ENCODE data around the gene SPATA19. TPM values are rescaled to one million over a fixed set of nuclear protein-coding genes. Genes with fewer than 3 reads are reported as not detected.

Gene SPATA19
- total and polyA plus RNA-seq, 4 donors = not detected

GRCh38 chr11:133808393-133809140 is 36.7 kb downstream of the SPATA19 start (continued):
- no peak for TF ChIP-seq GABPA (IDR thresholded peaks at IDR 0.05 in 1 of 2, conservative IDR thresholded peaks at IDR 0.05 in 1 of 2)

- 71% methylated on average over 7 of the region's 7 CpGs for WGBS
- H3K36me3 ChIP-seq (ENCODE audit: control insufficient read depth in 4 of 4, insufficient read depth in 3 of 4, low read depth in 1 of 4, low read length in 3 of 4) = no peaks in the 10 kb centered on the region
- peaks cover 0 to 2% (median 0%) of the 10 kb centered on the region in 4 donors for H3K27me3 ChIP-seq (ENCODE audit: control insufficient read depth in 4 of 4, insufficient read depth in 4 of 4, low read length in 3 of 4)
- H3K4me1 ChIP-seq (ENCODE audit: control insufficient read depth in 4 of 4, insufficient read depth in 4 of 4, low read length in 3 of 4) = no peaks in the 10 kb centered on the region
- H3K9me3 ChIP-seq (ENCODE audit: control insufficient read depth in 4 of 4, low read length in 3 of 4) = peaks cover 0 to 6% (median 0%) of the 10 kb centered on the region in 4 donors
- TF ChIP-seq EGR1 (IDR thresholded peaks at IDR 0.05; ENCODE audit: low read depth in 2 of 2) = no peak
- TF ChIP-seq TAF1 (conservative IDR thresholded peaks at IDR 0.05) = no peak
- TF ChIP-seq HNF4G (IDR thresholded peaks at IDR 0.05) = no peak
- no peak for TF ChIP-seq FOXA2 (IDR thresholded peaks at IDR 0.05)
- TF ChIP-seq FOXA1 (IDR thresholded peaks at IDR 0.05) = no peak
- no peak for TF ChIP-seq MAX (IDR thresholded peaks at IDR 0.05)
- TF ChIP-seq SP1 (IDR thresholded peaks at IDR 0.05) = no peak
- TF ChIP-seq HNF4A (conservative IDR thresholded peaks at IDR 0.05) = no peak
- TF ChIP-seq ZBTB33 (IDR thresholded peaks at IDR 0.05) = no peak
- TF ChIP-seq NR2F2 (IDR thresholded peaks at IDR 0.05) = no peak
- TF ChIP-seq ATF3 (IDR thresholded peaks at IDR 0.05) = no peak
- TF ChIP-seq GABPA (IDR thresholded peaks at IDR 0.05 in 1 of 2, conservative IDR thresholded peaks at IDR 0.05 in 1 of 2) = no peak
- TF ChIP-seq REST (IDR thresholded peaks at IDR 0.05) = no peak
- TF ChIP-seq JUND (IDR thresholded peaks at IDR 0.05) = no peak
- TF ChIP-seq YY1 (IDR thresholded peaks at IDR 0.05) = no peak
- no peak for TF ChIP-seq CTCF (IDR thresholded peaks at IDR 0.05; ENCODE audit: low read depth, low read length, missing input control)
- no peak for TF ChIP-seq RAD21 (IDR thresholded peaks at IDR 0.05)
- DNase-seq (ENCODE audit: low spot score) = no peak
- H3K9ac ChIP-seq (ENCODE audit: low read depth in 1 of 2, low read length in 2 of 2) = no peak overlapping the region
- H3K4me3 ChIP-seq (ENCODE audit: low read depth in 1 of 3, low read length in 3 of 3) = no peak overlapping the region
- no peak overlapping the region for H3K27ac ChIP-seq (ENCODE audit: low read depth in 1 of 2, low read length in 2 of 2)
Measured at GRCh38 chr11:133803026-133803425, 42.3 kb downstream of the SPATA19 start.

All from liver (tissue), 9 donors.